Epithelial cell of esophagus (primary cell): Measurements from ENCODE around the gene HCN1.
"Not testable (repeated sequence)": the region's sequence is repeated elsewhere in the genome, so short reads cannot be mapped to it uniquely, and the experiment has no call there.

Experiments used
- DNase-seq: peaks from one replicate; pipeline ENCODE4 v3.0.0; 2010; ENCODE audit warnings: low read depth
- H3K4me3 ChIP-seq: 2 replicates; pipeline ENCODE4 v1.5.1; 2011; ENCODE audit warnings: mild to moderate bottlenecking, low read length, control low read depth
- TF ChIP-seq, protein P1 (sequence below): IDR thresholded peaks from 2 replicates; pipeline ENCODE4 v1.5.1; 2011; ENCODE audit warnings: low read depth, mild to moderate bottlenecking, low read length, control low read depth, inconsistent platforms; ENCODE audit not compliant: insufficient read depth; ENCODE audit errors: missing control alignments

HCN1 gene

GRCh38 chr5:45335346-45335745 lies 360.8 kb downstream of the HCN1 start:
- TF ChIP-seq, protein P1, sequence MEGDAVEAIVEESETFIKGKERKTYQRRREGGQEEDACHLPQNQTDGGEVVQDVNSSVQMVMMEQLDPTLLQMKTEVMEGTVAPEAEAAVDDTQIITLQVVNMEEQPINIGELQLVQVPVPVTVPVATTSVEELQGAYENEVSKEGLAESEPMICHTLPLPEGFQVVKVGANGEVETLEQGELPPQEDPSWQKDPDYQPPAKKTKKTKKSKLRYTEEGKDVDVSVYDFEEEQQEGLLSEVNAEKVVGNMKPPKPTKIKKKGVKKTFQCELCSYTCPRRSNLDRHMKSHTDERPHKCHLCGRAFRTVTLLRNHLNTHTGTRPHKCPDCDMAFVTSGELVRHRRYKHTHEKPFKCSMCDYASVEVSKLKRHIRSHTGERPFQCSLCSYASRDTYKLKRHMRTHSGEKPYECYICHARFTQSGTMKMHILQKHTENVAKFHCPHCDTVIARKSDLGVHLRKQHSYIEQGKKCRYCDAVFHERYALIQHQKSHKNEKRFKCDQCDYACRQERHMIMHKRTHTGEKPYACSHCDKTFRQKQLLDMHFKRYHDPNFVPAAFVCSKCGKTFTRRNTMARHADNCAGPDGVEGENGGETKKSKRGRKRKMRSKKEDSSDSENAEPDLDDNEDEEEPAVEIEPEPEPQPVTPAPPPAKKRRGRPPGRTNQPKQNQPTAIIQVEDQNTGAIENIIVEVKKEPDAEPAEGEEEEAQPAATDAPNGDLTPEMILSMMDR: no peak
- H3K4me3 ChIP-seq: no peak overlapping the region
- no peak for DNase-seq

GRCh38 chr5:45334939-45335338 lies 361.2 kb downstream of the HCN1 start:
- H3K4me3 ChIP-seq: no peak overlapping the region
- no peak for DNase-seq

DNA sequence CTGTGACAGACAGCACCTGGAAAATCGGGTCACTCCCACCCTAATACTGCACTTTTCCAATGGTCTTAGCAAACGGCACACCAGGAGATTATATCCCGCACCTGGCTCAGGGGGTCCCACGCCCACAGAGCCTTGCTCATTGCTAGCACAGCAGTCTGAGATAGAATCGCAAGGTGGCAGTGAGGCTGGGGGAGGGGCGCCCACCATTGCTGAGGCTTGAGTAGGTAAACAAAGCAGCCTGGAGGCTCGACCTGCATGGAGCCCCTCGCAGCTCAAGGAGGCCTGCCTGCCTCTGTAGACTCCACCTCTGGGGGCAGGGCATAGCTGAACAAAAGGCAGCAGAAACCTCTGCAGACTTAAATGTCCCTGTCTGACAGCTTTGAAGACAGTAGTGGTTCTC lies 383.6 kb downstream of the HCN1 start:
- not testable (repeated sequence) for H3K4me3 ChIP-seq, DNase-seq

More at GRCh38 chr5:45334939-45335338, 361.2 kb downstream of the HCN1 start:
- TF ChIP-seq, protein P1: no peak

DNA sequence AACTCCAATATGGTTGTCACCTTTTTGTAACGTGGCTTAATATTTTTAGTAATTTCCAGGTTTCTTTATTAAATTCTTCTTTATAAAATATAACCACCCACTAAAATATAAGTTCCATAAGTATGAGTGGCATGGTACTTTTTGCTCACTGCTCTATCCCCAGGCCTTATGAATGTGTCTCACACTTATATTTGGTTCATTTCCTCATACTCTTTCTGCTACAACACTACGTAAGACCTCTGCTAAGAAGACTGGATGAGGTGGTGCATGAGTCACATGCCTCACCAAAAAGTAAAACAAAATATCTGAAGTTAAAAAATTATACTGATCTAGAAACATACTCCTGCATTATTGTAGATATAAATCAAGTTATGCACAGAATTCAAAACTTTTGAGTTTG lies 400.9 kb downstream of the HCN1 start:
- TF ChIP-seq, protein P1: no peak
- H3K4me3 ChIP-seq: no peak overlapping the region
- DNase-seq: peak; percentile 0

- TF ChIP-seq, protein P1: no peak
- no peak for DNase-seq
- no peak overlapping the region for H3K4me3 ChIP-seq
These were observed 407.4 kb downstream of the HCN1 start for GRCh38 chr5:45288746-45289145.

DNA sequence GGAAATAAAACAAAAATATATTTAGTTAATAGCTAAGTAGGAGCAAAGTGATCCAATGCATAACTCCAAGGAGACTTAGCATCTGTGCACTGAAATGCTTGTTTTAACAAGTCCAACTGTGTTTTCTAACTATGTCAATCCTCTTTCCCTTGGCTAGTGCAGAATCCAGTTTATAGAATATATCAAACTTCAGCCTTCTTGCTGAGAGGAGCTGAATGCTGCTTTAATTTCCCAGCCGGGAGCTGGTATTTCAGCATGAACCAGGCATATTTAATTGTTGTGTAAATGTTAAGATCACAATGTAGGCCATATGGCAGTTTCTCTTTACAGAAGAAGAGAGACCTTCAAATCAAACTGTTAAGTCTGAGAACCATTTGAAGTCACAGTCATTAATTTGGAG lies 411.7 kb downstream of the HCN1 start:
- no peak overlapping the region for H3K4me3 ChIP-seq
- TF ChIP-seq, protein P1: no peak

DNA sequence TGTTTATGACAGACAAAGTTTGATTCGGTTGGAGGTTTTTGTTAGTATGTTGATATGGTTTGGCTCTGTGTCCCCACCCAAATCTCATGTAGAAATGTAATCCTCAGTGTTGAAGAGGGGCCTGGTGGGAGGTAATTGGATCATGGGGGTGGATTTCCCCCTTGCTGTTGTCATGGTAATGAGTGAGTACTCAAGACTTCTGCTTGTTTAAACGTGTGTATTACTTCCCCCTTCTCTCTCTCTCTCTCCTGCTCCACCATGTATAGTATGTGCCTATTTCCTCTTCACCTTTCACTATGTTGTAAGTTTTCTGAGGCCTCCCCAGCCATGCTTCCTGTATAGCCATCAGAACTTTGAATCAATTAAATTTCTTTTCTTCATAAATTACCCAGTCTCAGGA lies 415.1 kb downstream of the HCN1 start:
- TF ChIP-seq, protein P1: no peak

More for the DNA sequence above, 411.7 kb downstream of the HCN1 start:
- no peak for DNase-seq

GRCh38 chr5:45279109-45279508 lies 417.1 kb downstream of the HCN1 start:
- DNase-seq: no peak
- H3K4me3 ChIP-seq: no peak overlapping the region
- TF ChIP-seq, protein P1: no peak

More for the DNA sequence above, 415.1 kb downstream of the HCN1 start:
- no peak overlapping the region for H3K4me3 ChIP-seq
- DNase-seq: no peak
